WTC11 (cell line): Measurements from ENCODE around the gene ZNF565. TPM values are rescaled to one million over a fixed set of nuclear protein-coding genes. Genes with fewer than 3 reads are reported as not detected.

ENCODE experiments used
- ATAC-seq: fragments of 200-7000 bp; cut with Tn5 transposase; 2 replicates; pipeline ENCODE4 v1.10.0; 2021; ENCODE audit warnings: mild to moderate bottlenecking, moderate library complexity
- CTCF ChIA-PET: fragments of 300-600 bp; sonication (Branson Sonifier 250); formaldehyde crosslinking; loops from one replicate; lab custom pipeline; 2021; ENCODE audit warnings: antibody characterized with exemption; lab: Charles Lee
- POLR2A ChIA-PET: fragments of 350-600 bp; sonication (Branson Sonifier 250); formaldehyde crosslinking; loops from one replicate; lab custom pipeline; 2021; ENCODE audit warnings: antibody characterized with exemption; lab: Charles Lee
- DNase-seq: peaks from one replicate; pipeline ENCODE4 v3.0.0; 2021; ENCODE audit warnings: low spot score
- H3K27ac Mint-ChIP-seq: 2 replicates; pipeline ENCODE4 v1.8.0; 2021; ENCODE audit warnings: mixed read lengths
- H3K27me3 Mint-ChIP-seq: 2 replicates; pipeline ENCODE4 v1.8.0; 2021; ENCODE audit warnings: low read depth, mild to moderate bottlenecking, moderate library complexity, mixed read lengths
- H3K36me3 Mint-ChIP-seq: 2 replicates; pipeline ENCODE4 v1.8.0; 2021; ENCODE audit warnings: mixed read lengths
- H3K4me1 Mint-ChIP-seq: 2 replicates; pipeline ENCODE4 v1.8.0; 2022; ENCODE audit warnings: mixed read lengths
- H3K4me3 Mint-ChIP-seq: 2 replicates; pipeline ENCODE4 v1.8.0; 2021; ENCODE audit warnings: mild to moderate bottlenecking, moderate library complexity, mixed read lengths
- H3K9me3 Mint-ChIP-seq: 2 replicates; pipeline ENCODE4 v1.8.0; 2021; ENCODE audit warnings: mixed read lengths
- ATF1 ChIP-seq: sonication (generic); formaldehyde crosslinking; IDR thresholded peaks from 2 replicates; pipeline ENCODE4 v1.8.1; 2023; ENCODE audit warnings: mild to moderate bottlenecking, moderate library complexity, missing genetic modification reagents
- CBFB ChIP-seq: sonication (generic); formaldehyde crosslinking; IDR thresholded peaks from 2 replicates; pipeline ENCODE4 v1.8.1; 2022; ENCODE audit warnings: mild to moderate bottlenecking, low read depth, missing genetic modification reagents
- CREM ChIP-seq: sonication (generic); formaldehyde crosslinking; IDR thresholded peaks from 2 replicates; pipeline ENCODE4 v1.8.1; 2022; ENCODE audit warnings: mild to moderate bottlenecking, missing genetic modification reagents, moderate library complexity
- ETV6 ChIP-seq: sonication (generic); formaldehyde crosslinking; IDR thresholded peaks from 2 replicates; pipeline ENCODE4 v1.8.1; 2022; ENCODE audit warnings: mild to moderate bottlenecking, missing genetic modification reagents
- FOXK1 ChIP-seq: sonication (generic); formaldehyde crosslinking; IDR thresholded peaks from 2 replicates; pipeline ENCODE4 v1.8.0; 2022; ENCODE audit warnings: mild to moderate bottlenecking, moderate library complexity, missing genetic modification reagents
- GTF2I ChIP-seq: fragments of 250-450 bp; sonication (Bioruptor Pico); conservative IDR thresholded peaks from 2 replicates; pipeline ENCODE4 v1.4.0; 2021; ENCODE audit warnings: mild to moderate bottlenecking
- JAZF1 ChIP-seq: fragments of 250-450 bp; sonication (Bioruptor Pico); IDR thresholded peaks from 2 replicates; pipeline ENCODE4 v1.9.0; 2021; ENCODE audit warnings: moderate library complexity, mild to moderate bottlenecking, inconsistent platforms
- MXD4 ChIP-seq: fragments of 250-450 bp; sonication (Bioruptor Pico); IDR thresholded peaks from 2 replicates; pipeline ENCODE4 v1.8.0; 2021; ENCODE audit warnings: mild to moderate bottlenecking, moderate library complexity, borderline replicate concordance
- NFATC4 ChIP-seq: fragments of 250-450 bp; sonication (Bioruptor Pico); IDR thresholded peaks from 2 replicates; pipeline ENCODE4 v1.9.0; 2021; ENCODE audit warnings: mild to moderate bottlenecking
- NR1H2 ChIP-seq: sonication (generic); formaldehyde crosslinking; IDR thresholded peaks from 2 replicates; pipeline ENCODE4 v1.9.0; 2021; ENCODE audit warnings: mild to moderate bottlenecking, moderate library complexity, missing genetic modification reagents
- NR2C2 ChIP-seq: sonication (generic); formaldehyde crosslinking; IDR thresholded peaks from 2 replicates; pipeline ENCODE4 v1.8.0; 2022; ENCODE audit warnings: mild to moderate bottlenecking, missing genetic modification reagents
- PRRX2 ChIP-seq: fragments of 250-450 bp; sonication (Bioruptor Pico); IDR thresholded peaks from 2 replicates; pipeline ENCODE4 v1.8.0; 2021; ENCODE audit warnings: mild to moderate bottlenecking
- RELA ChIP-seq: sonication (generic); formaldehyde crosslinking; IDR thresholded peaks from 2 replicates; pipeline ENCODE4 v1.8.1; 2022; ENCODE audit warnings: missing genetic modification reagents, mild to moderate bottlenecking, borderline replicate concordance
- RORB ChIP-seq: fragments of 250-450 bp; sonication (Bioruptor Pico); IDR thresholded peaks from 2 replicates; pipeline ENCODE4 v1.9.0; 2021; ENCODE audit warnings: mild to moderate bottlenecking
- SP1 ChIP-seq: sonication (generic); formaldehyde crosslinking; conservative IDR thresholded peaks from 2 replicates; pipeline ENCODE4 v1.8.1; 2022; ENCODE audit warnings: missing genetic modification reagents
- ZBTB21 ChIP-seq: sonication (generic); formaldehyde crosslinking; IDR thresholded peaks from 2 replicates; pipeline ENCODE4 v1.8.1; 2023; ENCODE audit warnings: mild to moderate bottlenecking, missing genetic modification reagents, borderline replicate concordance
- ZNF138 ChIP-seq: sonication (generic); formaldehyde crosslinking; conservative IDR thresholded peaks from 2 replicates; pipeline ENCODE4 v1.8.1; 2022; ENCODE audit warnings: mild to moderate bottlenecking, moderate library complexity, missing genetic modification reagents
- ZNF317 ChIP-seq: sonication (generic); formaldehyde crosslinking; IDR thresholded peaks from 2 replicates; pipeline ENCODE4 v1.8.1; 2023; ENCODE audit warnings: low read depth, mild to moderate bottlenecking, moderate library complexity, missing genetic modification reagents, borderline replicate concordance
- total RNA-seq: library from RNA; stranded (reverse); gene quantifications from 3 replicates; pipeline ENCODE4 v1.2.3, GENCODE V29; 2021
- TF ChIP-seq, protein P1 (sequence below): fragments of 250-450 bp; sonication (Bioruptor Pico); IDR thresholded peaks from 2 replicates; pipeline ENCODE4 v1.9.0; 2021; ENCODE audit warnings: moderate library complexity, mild to moderate bottlenecking, inconsistent platforms, borderline replicate concordance
- TF ChIP-seq, protein P2 (sequence below): sonication (generic); formaldehyde crosslinking; IDR thresholded peaks from 2 replicates; pipeline ENCODE4 v1.8.1; 2022; ENCODE audit warnings: low read depth, mild to moderate bottlenecking, moderate library complexity, missing genetic modification reagents, borderline replicate concordance
- TF ChIP-seq, protein P3 (sequence below): sonication (generic); formaldehyde crosslinking; IDR thresholded peaks from 2 replicates; pipeline ENCODE4 v1.8.1; 2023; ENCODE audit warnings: mild to moderate bottlenecking, missing genetic modification reagents
- TF ChIP-seq, protein P4 (sequence below): sonication (generic); formaldehyde crosslinking; IDR thresholded peaks from 2 replicates; pipeline ENCODE4 v1.8.0; 2022; ENCODE audit warnings: mild to moderate bottlenecking, missing genetic modification reagents
- TF ChIP-seq, protein P5 (sequence below): sonication (generic); formaldehyde crosslinking; IDR thresholded peaks from 2 replicates; pipeline ENCODE4 v1.8.1; 2023; ENCODE audit warnings: mild to moderate bottlenecking, missing genetic modification reagents, borderline replicate concordance
- TF ChIP-seq, protein P6 (sequence below): sonication (generic); formaldehyde crosslinking; IDR thresholded peaks from 2 replicates; pipeline ENCODE4 v1.8.0; 2022; ENCODE audit warnings: mild to moderate bottlenecking, missing genetic modification reagents
- TF ChIP-seq, protein P7 (sequence below): sonication (generic); formaldehyde crosslinking; conservative IDR thresholded peaks from 2 replicates; pipeline ENCODE4 v1.8.1; 2022; ENCODE audit warnings: mild to moderate bottlenecking, missing genetic modification reagents
- TF ChIP-seq, protein P8 (sequence below): sonication (generic); formaldehyde crosslinking; IDR thresholded peaks from 2 replicates; pipeline ENCODE4 v1.8.1; 2022; ENCODE audit warnings: mild to moderate bottlenecking, moderate library complexity, missing genetic modification reagents

Gene ZNF565
- total RNA-seq, 1 experiment from 2014 or later = 3.0 TPM

DNA sequence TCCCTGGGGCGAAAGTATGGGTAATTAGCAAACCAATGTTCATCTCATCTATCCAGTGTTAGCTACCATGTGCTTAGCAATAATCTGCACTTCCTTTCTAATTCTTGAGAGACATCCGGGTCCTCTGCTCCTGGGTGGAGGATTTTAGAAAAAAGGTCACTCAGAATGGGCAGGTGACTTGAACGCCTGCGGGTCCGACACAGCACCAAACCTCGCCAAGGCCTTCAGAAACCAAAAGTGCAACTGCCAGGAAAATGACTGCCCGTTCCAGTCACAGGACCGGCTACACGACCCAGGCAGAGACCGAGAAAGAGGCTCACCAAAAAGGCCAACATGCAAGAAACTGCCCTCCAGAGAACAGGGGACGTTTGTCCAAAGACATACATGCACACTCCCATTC is 40.4 kb upstream of the ZNF565 start (continued):
- TF ChIP-seq, protein P1, sequence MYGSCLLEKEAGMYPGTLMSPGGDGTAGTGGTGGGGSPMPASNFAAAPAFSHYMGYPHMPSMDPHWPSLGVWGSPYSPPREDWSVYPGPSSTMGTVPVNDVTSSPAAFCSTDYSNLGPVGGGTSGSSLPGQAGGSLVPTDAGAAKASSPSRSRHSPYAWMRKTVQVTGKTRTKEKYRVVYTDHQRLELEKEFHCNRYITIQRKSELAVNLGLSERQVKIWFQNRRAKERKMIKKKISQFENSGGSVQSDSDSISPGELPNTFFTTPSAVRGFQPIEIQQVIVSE = no peak
- TF ChIP-seq NFATC4 (CRISPR knock-in tag) (no peak), CBFB (CRISPR knock-in tag) (no peak), RORB (CRISPR knock-in tag) (no peak), ZNF317 (no peak), GTF2I (CRISPR knock-in tag) (no peak), MXD4 (CRISPR knock-in tag) (no peak), JAZF1 (no peak), NR2C2 (CRISPR knock-in tag) (no peak), ETV6 (no peak), CREM (CRISPR knock-in tag) (no peak)
- TF ChIP-seq, protein P2, sequence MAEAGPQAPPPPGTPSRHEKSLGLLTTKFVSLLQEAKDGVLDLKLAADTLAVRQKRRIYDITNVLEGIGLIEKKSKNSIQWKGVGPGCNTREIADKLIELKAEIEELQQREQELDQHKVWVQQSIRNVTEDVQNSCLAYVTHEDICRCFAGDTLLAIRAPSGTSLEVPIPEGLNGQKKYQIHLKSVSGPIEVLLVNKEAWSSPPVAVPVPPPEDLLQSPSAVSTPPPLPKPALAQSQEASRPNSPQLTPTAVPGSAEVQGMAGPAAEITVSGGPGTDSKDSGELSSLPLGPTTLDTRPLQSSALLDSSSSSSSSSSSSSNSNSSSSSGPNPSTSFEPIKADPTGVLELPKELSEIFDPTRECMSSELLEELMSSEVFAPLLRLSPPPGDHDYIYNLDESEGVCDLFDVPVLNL (CRISPR knock-in tag) = no peak
- TF ChIP-seq, protein P3, sequence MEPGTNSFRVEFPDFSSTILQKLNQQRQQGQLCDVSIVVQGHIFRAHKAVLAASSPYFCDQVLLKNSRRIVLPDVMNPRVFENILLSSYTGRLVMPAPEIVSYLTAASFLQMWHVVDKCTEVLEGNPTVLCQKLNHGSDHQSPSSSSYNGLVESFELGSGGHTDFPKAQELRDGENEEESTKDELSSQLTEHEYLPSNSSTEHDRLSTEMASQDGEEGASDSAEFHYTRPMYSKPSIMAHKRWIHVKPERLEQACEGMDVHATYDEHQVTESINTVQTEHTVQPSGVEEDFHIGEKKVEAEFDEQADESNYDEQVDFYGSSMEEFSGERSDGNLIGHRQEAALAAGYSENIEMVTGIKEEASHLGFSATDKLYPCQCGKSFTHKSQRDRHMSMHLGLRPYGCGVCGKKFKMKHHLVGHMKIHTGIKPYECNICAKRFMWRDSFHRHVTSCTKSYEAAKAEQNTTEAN (CRISPR knock-in tag) = no peak
- TF ChIP-seq, protein P4, sequence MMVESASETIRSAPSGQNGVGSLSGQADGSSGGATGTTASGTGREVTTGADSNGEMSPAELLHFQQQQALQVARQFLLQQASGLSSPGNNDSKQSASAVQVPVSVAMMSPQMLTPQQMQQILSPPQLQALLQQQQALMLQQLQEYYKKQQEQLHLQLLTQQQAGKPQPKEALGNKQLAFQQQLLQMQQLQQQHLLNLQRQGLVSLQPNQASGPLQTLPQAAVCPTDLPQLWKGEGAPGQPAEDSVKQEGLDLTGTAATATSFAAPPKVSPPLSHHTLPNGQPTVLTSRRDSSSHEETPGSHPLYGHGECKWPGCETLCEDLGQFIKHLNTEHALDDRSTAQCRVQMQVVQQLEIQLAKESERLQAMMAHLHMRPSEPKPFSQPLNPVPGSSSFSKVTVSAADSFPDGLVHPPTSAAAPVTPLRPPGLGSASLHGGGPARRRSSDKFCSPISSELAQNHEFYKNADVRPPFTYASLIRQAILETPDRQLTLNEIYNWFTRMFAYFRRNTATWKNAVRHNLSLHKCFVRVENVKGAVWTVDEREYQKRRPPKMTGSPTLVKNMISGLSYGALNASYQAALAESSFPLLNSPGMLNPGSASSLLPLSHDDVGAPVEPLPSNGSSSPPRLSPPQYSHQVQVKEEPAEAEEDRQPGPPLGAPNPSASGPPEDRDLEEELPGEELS (CRISPR knock-in tag) = no peak

DNA sequence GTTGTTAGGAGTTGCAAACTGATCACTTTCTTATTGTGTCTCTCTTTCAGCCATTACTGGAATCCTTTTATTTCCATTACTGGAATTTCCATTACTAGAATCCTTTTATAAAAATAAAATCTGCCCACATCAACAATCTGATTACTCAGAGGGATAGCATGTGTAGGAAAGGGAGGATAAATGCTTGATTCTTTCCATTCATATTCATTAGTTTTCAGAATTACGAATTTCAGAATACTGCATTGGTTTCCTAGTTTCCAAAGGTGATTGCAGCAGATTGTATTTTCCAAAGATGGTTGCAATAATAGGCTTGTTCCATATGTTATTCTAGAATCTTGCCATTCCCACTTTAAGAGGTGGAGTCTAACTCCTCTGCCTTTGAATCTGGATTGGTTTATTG is 37.6 kb upstream of the ZNF565 start:
- peaks cover 17% of the 10 kb centered on the region for H3K4me1 Mint-ChIP-seq
- TF ChIP-seq PRRX2 (CRISPR knock-in tag) (no peak), ZBTB21 (CRISPR knock-in tag) (no peak), NR1H2 (CRISPR knock-in tag) (no peak), ZNF138 (CRISPR knock-in tag) (no peak), FOXK1 (CRISPR knock-in tag) (no peak), SP1 (CRISPR knock-in tag) (no peak), ATF1 (CRISPR knock-in tag) (no peak), RELA (no peak)
- TF ChIP-seq, protein P5, sequence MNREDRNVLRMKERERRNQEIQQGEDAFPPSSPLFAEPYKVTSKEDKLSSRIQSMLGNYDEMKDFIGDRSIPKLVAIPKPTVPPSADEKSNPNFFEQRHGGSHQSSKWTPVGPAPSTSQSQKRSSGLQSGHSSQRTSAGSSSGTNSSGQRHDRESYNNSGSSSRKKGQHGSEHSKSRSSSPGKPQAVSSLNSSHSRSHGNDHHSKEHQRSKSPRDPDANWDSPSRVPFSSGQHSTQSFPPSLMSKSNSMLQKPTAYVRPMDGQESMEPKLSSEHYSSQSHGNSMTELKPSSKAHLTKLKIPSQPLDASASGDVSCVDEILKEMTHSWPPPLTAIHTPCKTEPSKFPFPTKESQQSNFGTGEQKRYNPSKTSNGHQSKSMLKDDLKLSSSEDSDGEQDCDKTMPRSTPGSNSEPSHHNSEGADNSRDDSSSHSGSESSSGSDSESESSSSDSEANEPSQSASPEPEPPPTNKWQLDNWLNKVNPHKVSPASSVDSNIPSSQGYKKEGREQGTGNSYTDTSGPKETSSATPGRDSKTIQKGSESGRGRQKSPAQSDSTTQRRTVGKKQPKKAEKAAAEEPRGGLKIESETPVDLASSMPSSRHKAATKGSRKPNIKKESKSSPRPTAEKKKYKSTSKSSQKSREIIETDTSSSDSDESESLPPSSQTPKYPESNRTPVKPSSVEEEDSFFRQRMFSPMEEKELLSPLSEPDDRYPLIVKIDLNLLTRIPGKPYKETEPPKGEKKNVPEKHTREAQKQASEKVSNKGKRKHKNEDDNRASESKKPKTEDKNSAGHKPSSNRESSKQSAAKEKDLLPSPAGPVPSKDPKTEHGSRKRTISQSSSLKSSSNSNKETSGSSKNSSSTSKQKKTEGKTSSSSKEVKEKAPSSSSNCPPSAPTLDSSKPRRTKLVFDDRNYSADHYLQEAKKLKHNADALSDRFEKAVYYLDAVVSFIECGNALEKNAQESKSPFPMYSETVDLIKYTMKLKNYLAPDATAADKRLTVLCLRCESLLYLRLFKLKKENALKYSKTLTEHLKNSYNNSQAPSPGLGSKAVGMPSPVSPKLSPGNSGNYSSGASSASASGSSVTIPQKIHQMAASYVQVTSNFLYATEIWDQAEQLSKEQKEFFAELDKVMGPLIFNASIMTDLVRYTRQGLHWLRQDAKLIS (CRISPR knock-in tag) = no peak
- TF ChIP-seq, protein P6, sequence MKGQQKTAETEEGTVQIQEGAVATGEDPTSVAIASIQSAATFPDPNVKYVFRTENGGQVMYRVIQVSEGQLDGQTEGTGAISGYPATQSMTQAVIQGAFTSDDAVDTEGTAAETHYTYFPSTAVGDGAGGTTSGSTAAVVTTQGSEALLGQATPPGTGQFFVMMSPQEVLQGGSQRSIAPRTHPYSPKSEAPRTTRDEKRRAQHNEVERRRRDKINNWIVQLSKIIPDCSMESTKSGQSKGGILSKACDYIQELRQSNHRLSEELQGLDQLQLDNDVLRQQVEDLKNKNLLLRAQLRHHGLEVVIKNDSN (CRISPR knock-in tag) = no peak
- TF ChIP-seq, protein P2 (CRISPR knock-in tag) = no peak
- TF ChIP-seq, protein P7, sequence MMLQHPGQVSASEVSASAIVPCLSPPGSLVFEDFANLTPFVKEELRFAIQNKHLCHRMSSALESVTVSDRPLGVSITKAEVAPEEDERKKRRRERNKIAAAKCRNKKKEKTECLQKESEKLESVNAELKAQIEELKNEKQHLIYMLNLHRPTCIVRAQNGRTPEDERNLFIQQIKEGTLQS = no peak
- TF ChIP-seq, protein P8, sequence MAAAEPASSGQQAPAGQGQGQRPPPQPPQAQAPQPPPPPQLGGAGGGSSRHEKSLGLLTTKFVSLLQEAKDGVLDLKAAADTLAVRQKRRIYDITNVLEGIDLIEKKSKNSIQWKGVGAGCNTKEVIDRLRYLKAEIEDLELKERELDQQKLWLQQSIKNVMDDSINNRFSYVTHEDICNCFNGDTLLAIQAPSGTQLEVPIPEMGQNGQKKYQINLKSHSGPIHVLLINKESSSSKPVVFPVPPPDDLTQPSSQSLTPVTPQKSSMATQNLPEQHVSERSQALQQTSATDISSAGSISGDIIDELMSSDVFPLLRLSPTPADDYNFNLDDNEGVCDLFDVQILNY (CRISPR knock-in tag) = no peak
- DNase-seq (no peak), ATAC-seq (no peak)
- H3K36me3 Mint-ChIP-seq = peaks cover 5% of the 10 kb centered on the region; the same call in 1 of the 2 replicates
- H3K27me3 Mint-ChIP-seq = no peaks in the 10 kb centered on the region; the same call in 1 of the 2 replicates
- CTCF ChIA-PET = no interaction called here
- POLR2A ChIA-PET = no interaction called here
- H3K4me3 Mint-ChIP-seq = no peak overlapping the region
- H3K9me3 Mint-ChIP-seq = 0 out of 2 replicates have a peak, but pooled peaks cover 3% of the 10 kb centered on the region
- H3K27ac Mint-ChIP-seq = no peak overlapping the region
